Hematopoietic multipotent progenitor cell treated with erythropoietin and hydrocortisone succinate and interleukin-3 and kit ligand, for 4 days (in vitro differentiated cells): ENCODE results near the gene SIX2.

ENCODE experiments used
- DNase-seq: peaks from one replicate; pipeline ENCODE4 v3.0.0-alpha.2; 2015

The SIX2 gene

GRCh38 chr2:45000921-45001868, 8.1 kb downstream of the SIX2 start:
- no peak for DNase-seq

GRCh38 chr2:45000341-45000901, 8.8 kb downstream of the SIX2 start:
- DNase-seq = no peak

- DNase-seq = no peak
Measured at GRCh38 chr2:44999540-44999939, 9.7 kb downstream of the SIX2 start.

GRCh38 chr2:44997963-44998362, 11.3 kb downstream of the SIX2 start:
- no peak for DNase-seq

GRCh38 chr2:44996356-44996755, 12.9 kb downstream of the SIX2 start:
- no peak for DNase-seq

GRCh38 chr2:44994377-44994776, 14.9 kb downstream of the SIX2 start:
- no peak for DNase-seq

GRCh38 chr2:44989176-44989575, 20.1 kb downstream of the SIX2 start:
- DNase-seq = no peak

- no peak for DNase-seq
Measured at GRCh38 chr2:44983836-44984604, 25.2 kb downstream of the SIX2 start.

GRCh38 chr2:44981714-44982108, 27.5 kb downstream of the SIX2 start:
- DNase-seq = peak; percentile 84

GRCh38 chr2:44980751-44981713, 28.2 kb downstream of the SIX2 start:
- no peak for DNase-seq

GRCh38 chr2:44979581-44979980, 29.7 kb downstream of the SIX2 start:
- no peak for DNase-seq

GRCh38 chr2:44975571-44976450, 33.4 kb downstream of the SIX2 start:
- no peak for DNase-seq

- DNase-seq = peak; percentile 56
Measured at GRCh38 chr2:44974064-44974715, 35.1 kb downstream of the SIX2 start.

- no peak for DNase-seq
Measured at GRCh38 chr2:44972771-44973535, 36.3 kb downstream of the SIX2 start.

GRCh38 chr2:44970846-44971450, 38.3 kb downstream of the SIX2 start:
- no peak for DNase-seq

- no peak for DNase-seq
Measured at GRCh38 chr2:44969936-44970335, 39.3 kb downstream of the SIX2 start.

GRCh38 chr2:44967727-44968432, 41.4 kb downstream of the SIX2 start:
- DNase-seq = no peak

- DNase-seq = no peak
Measured at GRCh38 chr2:44967056-44967455, 42.2 kb downstream of the SIX2 start.

GRCh38 chr2:44965684-44966083, 43.6 kb downstream of the SIX2 start:
- no peak for DNase-seq
